GM18951 (cell line): ENCODE data around the gene SLC6A12.

Experiments
- POLR2A ChIP-seq: IDR thresholded peaks from 4 replicates; pipeline ENCODE4 v1.6.1; 2011; ENCODE audit warnings: mild to moderate bottlenecking; ENCODE audit not compliant: insufficient read length, insufficient read depth; ENCODE audit errors: extremely low read depth
- in situ Hi-C: fragments of 300-500 bp; cut with MboI; formaldehyde crosslinking; loops from one replicate; pipeline ENCODE4 v1.12.0; 2022; ENCODE audit warnings: low sequenced_read_pairs, mixed read lengths, inconsistent platforms; ENCODE audit not compliant: unreplicated experiment

Gene SLC6A12

GRCh38 chr12:207804-208203 is 6.2 kb downstream of the SLC6A12 start:
- in situ Hi-C loops: no loop called here
- TF ChIP-seq POLR2A: no peak

DNA sequence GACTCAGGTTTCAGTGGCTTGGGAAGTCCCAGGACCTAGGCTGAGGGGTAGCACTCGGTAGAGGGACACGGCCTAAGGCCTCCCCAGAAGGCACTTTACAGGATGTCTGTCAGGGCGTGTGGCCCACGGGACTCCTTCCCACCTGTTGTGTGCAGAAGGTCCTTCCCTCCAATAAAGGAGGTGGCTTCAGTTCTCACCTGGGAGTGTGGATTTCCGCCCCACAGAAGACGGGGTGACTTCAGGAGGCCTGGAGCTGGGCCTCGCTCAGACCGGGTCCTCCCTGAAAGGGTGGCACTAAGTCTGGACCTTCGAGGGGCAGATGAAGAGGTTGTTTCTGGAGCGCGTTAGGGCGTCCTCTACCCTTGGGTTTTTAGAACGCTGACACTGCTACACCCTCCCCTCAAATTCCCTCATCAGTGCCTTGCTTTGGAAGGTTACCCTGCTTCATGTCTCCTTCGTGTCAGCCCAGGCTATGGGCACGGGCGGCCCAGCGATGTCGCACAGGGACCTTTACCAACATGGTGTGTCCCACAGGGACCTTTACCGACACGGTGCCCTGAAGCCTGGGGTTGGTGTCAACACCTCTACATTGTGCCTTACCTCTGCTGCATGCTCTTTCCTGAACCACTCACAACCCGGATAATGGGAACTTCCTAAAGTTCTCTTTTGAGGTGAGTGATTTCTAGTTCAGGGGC is 7.1 kb downstream of the SLC6A12 start:
- in situ Hi-C loops: no loop called here
- no peak for TF ChIP-seq POLR2A

DNA sequence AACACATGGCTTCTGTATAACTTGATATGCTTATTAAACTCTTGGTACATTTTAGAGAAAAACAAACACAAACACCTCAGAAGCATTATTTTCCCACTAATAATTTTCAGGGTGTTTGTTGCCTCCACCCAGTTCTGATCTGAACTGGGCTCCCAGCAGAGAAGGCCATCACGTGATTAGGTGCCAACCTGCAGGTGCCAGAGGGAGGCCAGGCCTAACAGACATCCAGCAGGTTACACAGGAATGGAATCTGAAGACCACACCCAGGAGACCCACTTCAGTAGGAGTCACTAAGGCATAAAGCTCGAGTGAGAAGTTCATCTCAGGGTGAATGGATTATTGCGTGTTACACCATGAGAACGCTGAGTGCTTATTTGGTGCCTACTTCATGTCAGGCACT is 8.9 kb downstream of the SLC6A12 start:
- in situ Hi-C loops: no loop called here
- TF ChIP-seq POLR2A: no peak

GRCh38 chr12:204261-204678 is 9.7 kb downstream of the SLC6A12 start:
- no peak for TF ChIP-seq POLR2A
- in situ Hi-C loops: no loop called here

- in situ Hi-C loops: no loop called here
Measured at GRCh38 chr12:203462-204260, 10.3 kb downstream of the SLC6A12 start.

DNA sequence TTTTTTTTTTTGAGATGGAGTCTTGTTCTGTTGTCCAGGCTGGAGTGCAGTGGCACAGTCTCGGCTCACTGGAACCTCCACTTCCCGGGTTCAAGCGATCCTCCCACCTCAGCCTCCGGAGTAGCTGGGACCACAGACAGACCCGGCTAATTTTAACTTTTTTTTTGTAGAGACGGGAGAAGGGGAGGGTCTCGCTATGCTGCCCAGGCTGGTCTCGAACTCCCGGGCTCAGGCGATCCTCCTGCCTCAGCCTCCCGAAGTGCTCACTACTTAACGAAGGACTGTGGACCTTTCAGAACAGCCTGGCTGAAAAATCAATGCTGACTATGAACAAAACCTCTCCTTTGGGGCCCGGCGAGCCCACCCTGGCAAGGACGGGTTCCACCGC is 10.9 kb downstream of the SLC6A12 start:
- in situ Hi-C loops: no loop called here
- no peak for TF ChIP-seq POLR2A

More at GRCh38 chr12:203462-204260, 10.3 kb downstream of the SLC6A12 start:
- no peak for TF ChIP-seq POLR2A

GRCh38 chr12:202081-202731 is 11.8 kb downstream of the SLC6A12 start:
- TF ChIP-seq POLR2A: no peak
- in situ Hi-C loops: no loop called here

DNA sequence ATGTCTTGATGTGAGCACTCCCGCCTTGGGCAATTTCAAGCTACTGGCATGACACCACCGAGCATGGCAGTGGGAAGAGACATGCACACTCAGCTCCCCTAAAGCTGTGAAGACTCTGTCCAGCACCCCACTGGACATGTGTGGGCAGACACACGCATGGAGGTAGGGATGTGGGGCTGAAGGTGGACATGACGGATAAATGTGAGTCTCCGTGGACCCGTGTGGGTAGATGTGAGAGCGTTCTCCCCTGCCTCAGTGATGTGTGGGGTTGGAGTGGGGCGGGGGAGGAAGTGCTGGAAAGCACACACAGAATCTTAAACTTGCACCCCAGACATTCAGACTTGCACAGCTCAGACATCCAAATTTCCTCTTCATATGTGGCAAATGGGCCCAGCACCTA is 12.6 kb downstream of the SLC6A12 start:
- in situ Hi-C loops: no loop called here
- no peak for TF ChIP-seq POLR2A

GRCh38 chr12:198705-199104 is 15.3 kb downstream of the SLC6A12 start:
- no peak for TF ChIP-seq POLR2A
- in situ Hi-C loops: no loop called here

DNA sequence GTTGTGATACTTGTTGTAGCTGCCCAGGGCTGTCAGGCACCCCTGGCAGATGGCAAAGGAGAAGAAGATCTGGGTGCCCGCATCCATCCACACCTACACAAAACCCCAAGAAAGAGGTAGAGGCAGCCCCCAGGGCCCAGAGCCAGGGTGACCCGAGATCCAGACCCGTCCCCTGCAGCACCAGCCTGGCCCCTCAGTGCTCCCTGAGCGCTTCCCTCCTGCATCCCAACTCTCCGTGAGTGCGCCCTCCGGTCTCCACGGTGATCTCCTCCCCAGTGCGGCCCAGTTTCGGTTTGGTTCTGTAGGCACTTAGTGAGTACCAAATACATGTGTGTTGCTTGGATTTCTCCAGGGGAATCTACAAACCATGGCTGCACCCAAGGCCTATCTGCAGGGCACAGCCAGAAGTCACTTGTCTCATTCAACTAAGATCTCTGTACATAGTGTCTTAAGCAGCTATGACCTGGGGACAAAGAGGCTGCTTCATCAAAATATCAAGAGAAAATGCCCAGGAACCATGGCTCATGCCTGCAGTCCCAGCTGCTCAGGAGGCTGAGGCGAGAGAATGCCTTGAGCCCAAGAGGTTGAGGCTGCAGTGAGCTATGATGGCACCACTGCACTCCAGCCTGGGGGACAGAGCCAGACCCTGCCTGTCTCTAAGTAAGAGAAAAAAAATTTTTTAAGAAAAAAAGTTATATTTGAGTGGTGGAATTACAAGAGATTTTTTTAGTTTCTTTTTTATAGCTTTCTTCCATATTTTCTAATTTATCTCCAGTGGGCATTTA is 15.9 kb downstream of the SLC6A12 start:
- TF ChIP-seq POLR2A: no peak
- in situ Hi-C loops: no loop called here

DNA sequence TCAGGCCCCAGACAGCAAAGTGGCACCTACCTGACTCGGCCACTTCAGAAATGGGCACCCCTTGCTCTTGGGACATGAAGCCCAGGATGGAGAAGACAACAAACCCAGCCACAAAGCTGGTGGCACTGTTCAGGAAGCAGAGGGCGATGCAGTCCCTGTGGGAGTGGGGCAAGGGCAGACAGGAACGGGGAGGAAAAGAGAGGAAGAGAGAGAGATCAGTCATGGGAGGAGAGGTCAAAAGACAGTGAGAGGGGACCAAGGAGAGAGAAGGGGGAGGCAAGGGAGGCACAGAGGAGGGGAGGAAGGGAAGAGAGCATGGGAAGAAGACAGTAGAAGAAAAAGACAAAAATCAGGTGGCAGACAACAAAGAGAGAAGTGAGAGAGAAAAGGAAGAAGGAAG is 16.6 kb downstream of the SLC6A12 start:
- no peak for TF ChIP-seq POLR2A
- in situ Hi-C loops: no loop called here

DNA sequence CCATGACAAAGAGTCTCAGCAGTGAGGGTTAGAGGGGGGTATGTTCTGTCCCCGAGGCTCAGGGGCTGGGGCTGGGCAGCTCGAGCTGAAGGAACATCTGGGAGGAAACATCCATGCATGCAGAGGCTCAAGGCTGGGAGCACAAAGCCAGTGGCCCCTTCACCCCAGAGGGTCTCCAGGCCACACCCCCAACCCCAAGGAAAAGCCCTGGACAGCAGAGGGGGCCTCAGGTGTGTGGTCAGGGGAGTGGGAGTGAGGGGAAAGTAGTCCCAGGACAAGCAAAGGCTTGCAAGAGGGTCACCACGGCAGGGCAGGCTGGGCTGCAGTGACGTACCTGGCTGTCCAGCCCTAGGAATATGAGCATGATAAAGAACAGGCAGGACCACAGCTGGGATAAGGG is 17.5 kb downstream of the SLC6A12 start:
- no peak for TF ChIP-seq POLR2A
- in situ Hi-C loops: no loop called here

DNA sequence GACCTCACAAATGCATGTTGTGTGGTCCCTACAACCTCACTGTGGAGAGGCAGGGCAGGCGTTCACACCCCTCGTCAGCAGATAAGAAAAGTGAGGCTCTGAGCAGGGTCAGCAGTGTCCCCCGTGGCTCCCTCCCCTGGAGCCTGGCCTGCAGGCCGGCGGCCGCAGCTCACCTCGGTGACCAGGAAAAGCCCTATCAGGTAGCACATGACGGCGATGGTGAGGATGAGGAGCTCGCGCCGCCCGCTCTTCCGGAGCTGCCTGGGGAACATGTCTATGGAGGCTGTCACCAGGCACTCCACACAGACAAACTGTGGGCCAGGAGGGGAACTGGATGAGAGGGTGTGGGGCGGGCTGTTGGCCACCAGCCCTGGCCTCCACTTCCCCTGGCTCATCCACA is 18.0 kb downstream of the SLC6A12 start:
- in situ Hi-C loops: no loop called here
- TF ChIP-seq POLR2A: no peak
